GM19193 (cell line): Measurements from ENCODE around the gene NDNF.

Experiments used
- POLR2A ChIP-seq: IDR thresholded peaks from 4 replicates; pipeline ENCODE4 v1.6.1; 2011; ENCODE audit not compliant: insufficient read depth, insufficient read length; ENCODE audit errors: extremely low read depth

The NDNF gene

DNA sequence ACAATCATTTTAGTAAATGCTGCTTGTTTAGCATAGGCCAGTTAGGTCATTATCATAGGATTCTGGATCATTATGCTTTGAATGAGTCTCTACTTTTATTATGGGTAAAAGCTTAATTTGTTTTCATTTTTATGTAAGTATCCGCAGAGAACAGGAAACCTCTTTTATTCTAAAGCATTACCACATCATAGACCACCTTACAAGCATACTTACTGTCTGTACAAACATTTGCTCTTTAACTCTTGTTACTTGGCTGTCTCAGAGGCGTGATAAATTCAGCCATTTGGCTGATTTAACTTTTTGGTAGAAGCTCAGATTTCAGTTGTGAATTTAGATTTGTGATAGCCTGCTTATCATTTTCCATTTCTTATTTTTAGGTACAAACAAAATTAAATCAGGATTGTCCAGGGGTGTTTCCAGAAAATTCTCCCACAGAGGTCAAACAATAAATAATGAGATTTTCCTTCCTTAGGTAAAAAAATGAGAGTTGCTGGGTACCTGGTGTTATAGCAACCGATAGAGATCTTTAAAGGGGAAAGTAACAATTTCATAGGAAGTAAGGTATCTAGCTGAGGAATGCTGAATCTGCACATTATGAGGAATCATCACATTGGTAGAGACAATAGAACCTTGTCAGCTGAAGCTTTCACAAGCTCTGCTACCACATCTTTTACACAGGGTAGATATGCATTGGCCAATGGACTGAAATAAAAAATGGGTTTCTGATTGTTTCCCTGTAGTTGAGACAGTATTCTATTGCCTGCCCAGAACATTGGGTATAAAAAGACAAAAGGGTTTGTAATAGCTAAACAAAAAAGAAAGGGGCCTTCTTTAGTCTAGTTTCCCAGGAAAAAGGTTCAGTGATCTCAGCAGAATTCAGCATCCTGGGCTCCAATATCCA lies 62.5 kb downstream of the NDNF start:
- TF ChIP-seq POLR2A = no peak

- TF ChIP-seq POLR2A = no peak
These were observed 64.7 kb downstream of the NDNF start for GRCh38 chr4:121007660-121008059.

- TF ChIP-seq POLR2A = no peak
These were observed 68.5 kb downstream of the NDNF start for GRCh38 chr4:121003863-121004262.

DNA sequence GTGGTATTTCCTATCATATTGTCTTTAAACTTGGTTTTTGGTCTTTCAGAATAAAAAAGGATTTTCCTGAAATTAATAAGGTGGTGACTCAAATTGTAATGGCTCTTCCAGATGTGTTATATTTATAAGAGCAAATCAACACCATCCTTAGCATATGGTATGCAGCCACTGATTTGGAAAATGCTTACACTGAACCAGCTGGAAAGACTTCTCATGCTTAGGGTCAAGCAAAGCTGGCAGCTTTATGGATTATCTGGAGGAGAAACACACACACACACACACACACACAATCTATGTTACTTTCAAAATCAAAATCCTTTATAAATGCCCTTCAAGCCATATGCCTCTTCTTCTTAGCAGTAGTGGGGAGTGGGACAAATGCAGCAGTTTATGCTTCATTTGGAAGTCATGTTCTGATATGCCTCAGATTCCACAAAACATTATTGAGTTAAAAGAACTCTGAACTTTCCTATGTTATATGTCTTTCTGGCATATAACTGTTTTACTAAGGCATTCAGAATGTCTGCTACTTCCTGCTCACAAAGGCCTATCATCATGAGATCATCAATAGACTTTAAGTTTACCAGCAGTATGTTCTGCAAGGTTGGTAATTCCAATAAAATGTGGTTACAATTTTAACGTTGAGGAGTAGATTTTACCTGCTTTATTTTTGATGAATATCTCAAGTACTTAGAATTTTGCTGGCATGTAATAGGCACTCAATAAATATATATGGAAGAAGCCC lies 76.9 kb downstream of the NDNF start:
- TF ChIP-seq POLR2A = no peak

DNA sequence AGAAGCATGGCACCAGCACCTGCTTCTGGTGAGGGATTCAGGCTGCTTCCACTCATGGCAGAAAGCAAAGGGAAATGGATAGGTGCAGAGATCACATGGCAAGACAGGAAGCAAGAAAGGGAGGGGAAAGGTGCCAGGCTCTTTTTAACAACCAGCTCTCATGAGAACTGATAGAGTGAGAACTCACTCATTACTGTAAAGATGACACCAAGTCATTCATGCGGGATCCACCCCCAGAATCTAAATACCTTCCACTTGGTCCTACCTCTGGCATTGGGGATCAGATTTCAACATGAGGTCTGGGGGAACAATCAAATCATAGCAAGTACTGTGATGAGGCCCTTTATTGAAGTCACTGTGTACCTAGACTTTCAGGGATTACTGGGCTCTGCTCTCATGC lies 77.8 kb downstream of the NDNF start:
- TF ChIP-seq POLR2A = no peak

GRCh38 chr4:120991885-120992284 lies 80.5 kb downstream of the NDNF start:
- TF ChIP-seq POLR2A = no peak

GRCh38 chr4:120990246-120990645 lies 82.1 kb downstream of the NDNF start:
- no peak for TF ChIP-seq POLR2A
